SH-SY5Y (cell line): ENCODE data around the gene RPL35A.

ENCODE experiments used
- GATA2 ChIP-seq: IDR thresholded peaks from 2 replicates; pipeline ENCODE4 v1.6.1; 2011; ENCODE audit warnings: mild to moderate bottlenecking, low read depth, low read length
- GATA3 ChIP-seq: IDR thresholded peaks from 2 replicates; pipeline ENCODE4 v1.6.1; 2011; ENCODE audit warnings: low read depth, mild to moderate bottlenecking, low read length, moderate library complexity

DNA sequence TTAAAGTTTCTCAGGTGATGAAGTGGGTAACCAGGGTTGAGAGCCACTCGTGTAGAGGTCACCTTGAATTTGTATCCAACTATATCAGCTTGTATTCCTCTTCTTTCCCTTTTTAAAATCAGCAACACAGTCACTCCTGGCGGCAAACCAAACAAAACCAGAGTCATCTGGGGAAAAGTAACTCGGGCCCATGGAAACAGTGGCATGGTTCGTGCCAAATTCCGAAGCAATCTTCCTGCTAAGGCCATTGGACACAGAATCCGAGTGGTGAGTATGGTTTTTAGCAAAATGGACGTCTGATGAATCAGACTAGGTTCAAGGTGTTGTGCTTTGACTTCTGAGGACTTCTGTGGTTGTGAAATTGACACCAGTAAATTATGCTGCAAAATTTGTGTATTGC is 3.9 kb downstream of the RPL35A start:
- TF ChIP-seq GATA3 (no peak), GATA2 (no peak)
